Inferior parietal cortex (tissue), 1 donor: Measurements from ENCODE around the gene PRKAR2B.
"Not testable (repeated sequence)": the region's sequence is repeated elsewhere in the genome, so short reads cannot be mapped to it uniquely, and the experiment has no call there.

Experiments
- DNase-seq: peaks from one replicate; pipeline ENCODE4 v3.0.0-alpha.2; 2016; ENCODE audit errors: extremely low spot score

The PRKAR2B gene

DNA sequence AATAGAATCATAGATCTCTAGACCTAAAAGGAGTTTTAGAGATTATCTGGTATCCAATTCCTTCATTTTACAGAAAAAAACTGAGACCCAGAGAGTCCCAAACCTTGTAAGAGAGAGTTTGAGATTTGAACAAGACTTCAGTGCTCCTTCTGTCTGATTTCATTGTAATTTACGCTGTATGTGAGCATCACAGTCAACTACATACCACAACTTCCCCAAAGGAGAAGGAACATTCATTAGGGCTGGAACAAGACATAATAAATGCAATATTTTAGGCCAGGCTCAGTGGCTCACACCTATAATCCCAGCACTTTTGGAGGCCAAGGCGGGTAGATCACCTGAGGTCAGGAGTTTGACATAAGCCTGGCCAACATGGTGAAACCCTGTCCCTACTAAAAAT, 17.3 kb upstream of the PRKAR2B start:
- DNase-seq = no peak

DNA sequence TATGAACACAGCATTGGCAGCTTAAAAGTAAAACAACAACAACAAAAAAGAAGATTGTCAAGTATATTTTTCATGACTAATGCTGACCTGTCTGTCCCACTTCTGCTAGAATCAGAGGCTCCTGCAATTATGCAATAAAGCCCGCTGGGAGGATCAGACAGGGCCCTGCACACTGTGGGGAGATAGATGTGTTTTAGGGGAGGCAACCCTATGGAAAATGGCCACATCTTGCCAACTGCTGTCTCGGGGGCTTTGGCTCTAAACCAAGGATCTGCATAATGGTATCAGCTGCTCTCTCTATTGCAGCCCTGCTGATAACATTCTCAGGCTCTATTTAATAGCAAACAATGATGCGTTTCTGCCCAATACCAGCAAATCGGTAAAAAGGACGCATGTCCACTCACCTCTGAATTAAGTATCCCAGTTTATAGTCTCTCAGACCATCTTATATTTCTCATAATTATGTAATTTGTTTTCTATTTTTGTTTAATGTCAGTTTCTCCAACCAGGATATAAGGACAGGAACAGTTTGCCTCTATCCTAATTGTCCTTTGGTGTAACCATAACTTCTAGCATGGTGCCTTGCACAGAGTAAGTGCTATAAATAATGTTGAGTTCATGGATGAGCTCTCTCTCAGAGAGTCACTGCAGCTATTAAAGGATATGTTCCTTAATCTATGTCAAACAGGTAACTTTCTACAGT, 15.3 kb upstream of the PRKAR2B start:
- DNase-seq = no peak

DNA sequence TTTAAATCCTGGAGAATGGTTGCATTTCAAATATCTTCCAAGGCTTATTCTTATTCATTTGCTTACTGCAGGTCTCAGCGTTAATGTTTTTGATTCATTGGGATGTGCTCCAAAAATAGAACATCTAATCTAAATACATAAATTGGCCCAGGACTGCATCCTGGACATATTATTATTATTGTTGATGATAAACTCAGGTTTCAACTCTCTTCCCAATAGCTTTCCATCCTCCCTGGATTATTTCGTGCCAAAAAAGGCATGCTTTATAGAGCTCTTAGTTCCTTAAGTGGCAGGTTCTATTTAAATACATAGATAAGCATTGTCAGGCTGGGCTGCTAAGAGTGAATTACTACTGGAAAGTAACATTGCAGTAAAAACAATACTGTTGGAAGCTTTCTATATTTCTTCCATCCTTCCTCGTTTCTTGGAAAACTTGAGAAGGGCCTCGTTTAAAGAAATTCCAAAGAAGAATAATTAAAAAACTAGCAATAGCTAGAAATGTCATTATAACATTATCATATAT, 14.7 kb upstream of the PRKAR2B start:
- no peak for DNase-seq

DNA sequence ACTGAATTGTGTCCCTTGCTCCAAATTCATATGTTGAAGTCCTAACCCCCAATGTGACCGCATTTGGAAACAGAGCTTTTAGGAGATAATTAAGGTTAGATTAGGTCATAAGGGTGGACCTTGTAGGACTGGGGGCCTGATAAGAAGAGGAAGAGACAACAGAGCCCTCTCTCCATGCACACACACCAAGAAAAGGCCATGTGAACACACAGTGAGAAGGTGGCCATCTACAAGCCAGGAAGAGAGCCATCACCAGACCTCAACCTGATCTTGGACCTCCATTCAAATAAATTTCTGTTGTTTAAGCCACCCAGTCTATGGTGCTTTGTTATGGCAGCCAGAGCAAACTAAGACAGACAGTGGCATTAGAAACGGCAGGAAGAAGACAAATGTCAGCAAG, 12.5 kb upstream of the PRKAR2B start:
- no peak for DNase-seq

DNA sequence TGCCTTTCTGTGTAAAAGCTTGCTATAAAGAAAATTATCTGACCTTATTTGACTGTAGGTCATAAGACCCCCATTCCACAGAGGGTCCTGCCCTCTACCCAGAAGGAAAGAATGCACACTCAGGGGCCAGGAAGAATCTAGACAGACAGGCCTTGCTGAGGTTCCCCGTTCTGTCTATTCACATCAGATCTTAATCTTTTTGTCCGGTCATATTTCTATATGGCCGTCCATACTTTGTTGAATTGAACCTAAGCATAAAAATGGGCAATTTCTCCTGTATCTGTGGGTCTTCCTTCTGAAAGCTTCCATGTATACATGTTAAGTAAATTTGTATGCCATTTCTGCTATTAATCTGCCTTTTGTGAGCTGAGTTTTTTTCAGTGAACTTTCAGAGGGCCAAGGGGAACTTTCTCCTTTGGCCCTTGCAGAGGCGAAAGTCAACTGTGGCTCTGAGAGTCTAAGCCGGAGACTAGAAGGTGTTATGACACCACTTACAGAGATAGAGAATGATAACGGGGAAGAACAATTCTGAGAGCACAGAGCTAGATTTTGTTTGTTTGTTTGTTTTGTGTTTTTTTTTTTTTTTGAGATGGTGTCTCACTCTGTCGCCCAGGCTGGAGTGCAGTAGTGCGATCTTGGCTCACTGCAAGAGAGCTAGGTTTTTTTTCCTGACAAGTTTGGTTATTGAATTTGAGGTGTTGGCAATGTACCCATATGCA, 11.6 kb upstream of the PRKAR2B start:
- no peak for DNase-seq

DNA sequence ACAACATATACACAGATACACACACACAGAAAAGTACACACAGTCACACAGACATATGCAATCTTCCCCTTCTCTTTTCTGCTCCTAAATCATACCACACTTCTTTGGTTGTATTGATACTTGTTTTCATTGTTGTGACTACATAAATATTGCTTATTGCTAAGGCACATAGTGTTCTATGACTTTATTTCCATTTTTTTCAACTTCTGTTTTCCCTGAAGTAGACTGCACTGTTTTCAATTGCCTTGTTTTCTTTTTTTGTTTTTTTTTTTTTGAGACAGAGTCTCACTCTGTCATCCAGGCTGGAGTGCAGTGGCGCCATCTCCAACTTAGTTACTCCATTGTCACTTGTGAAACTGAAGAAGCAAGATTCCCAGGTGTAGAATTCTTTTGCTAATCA, 10.0 kb upstream of the PRKAR2B start:
- DNase-seq = no peak

DNA sequence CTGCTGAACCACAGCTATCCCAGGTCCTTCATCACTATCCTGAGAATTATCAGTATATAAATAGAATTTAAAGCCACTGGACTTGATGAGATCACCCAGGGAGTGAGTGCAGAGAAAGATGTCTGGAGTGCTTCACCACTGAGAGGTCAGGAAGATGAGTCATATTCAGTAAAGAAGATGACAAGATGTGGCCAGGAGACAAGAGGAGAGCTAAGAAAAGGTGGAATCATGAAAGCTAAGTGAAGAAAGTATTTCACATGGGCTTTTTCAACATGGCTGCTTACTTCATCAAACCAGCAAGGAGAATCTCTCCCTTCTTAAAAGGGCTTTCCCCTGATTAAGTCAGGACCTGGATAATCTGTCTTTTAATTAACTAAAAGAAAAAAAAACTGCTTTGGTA, 9.1 kb upstream of the PRKAR2B start:
- no peak for DNase-seq

DNA sequence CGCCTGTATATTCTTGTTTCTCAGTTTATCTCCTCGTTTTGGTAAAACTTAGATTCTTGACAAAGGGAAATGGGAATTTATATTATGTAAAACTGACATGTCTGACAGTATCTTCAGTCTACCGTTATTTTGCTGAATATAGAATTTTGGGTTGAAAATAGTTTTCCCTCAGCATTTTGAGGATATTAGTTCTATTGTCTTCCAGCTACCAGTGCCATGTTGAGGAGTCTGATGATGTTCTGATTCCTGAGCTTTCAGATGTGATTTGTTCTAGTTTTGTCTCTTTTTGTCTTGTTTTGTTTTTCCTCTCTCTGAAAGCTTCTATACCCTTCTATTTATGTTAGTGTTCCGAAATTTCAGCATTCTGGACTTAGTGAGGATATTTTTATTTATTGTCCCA, 8.0 kb upstream of the PRKAR2B start:
- no peak for DNase-seq

DNA sequence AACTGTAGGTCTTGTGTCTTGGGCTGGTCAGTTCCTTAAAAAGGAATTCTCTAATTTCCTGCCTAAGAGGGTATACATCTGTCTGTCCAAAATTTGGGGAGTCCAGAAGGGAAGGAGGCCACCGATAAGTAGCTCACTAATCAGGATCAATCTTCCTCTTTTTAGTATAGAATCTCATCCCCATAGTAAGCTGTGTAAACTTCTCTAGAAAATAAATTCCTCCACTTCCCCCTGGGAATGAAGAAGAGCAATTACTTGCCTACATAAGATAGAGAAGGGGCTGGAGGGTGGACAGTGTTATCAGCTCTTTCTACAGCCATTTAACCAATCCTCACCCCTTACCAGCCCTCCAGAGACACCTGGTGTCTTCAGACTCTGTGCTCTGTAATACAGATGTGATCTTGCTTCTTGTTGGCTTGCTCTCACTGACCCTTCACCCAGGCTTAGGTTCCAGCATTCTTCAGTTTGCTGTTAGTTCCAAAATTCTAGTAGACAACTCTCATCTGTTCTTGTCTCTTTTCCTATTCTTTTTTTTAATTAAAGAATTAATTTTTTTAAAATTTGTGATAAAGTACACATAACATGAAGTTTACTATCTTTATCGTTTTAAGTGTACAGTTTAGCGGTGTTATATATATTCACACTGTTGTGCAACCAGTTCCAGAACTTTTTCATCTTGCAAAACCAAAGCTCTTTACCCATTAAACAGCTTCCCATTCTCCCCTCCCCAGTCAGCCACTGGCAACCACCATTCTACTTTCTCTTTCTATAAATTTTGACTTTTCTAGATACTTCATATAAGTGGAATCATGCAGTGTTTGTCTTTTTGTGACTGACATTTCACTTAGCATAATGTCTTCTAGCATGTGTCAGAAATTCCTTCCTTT, 6.5 kb upstream of the PRKAR2B start:
- DNase-seq = no peak

DNA sequence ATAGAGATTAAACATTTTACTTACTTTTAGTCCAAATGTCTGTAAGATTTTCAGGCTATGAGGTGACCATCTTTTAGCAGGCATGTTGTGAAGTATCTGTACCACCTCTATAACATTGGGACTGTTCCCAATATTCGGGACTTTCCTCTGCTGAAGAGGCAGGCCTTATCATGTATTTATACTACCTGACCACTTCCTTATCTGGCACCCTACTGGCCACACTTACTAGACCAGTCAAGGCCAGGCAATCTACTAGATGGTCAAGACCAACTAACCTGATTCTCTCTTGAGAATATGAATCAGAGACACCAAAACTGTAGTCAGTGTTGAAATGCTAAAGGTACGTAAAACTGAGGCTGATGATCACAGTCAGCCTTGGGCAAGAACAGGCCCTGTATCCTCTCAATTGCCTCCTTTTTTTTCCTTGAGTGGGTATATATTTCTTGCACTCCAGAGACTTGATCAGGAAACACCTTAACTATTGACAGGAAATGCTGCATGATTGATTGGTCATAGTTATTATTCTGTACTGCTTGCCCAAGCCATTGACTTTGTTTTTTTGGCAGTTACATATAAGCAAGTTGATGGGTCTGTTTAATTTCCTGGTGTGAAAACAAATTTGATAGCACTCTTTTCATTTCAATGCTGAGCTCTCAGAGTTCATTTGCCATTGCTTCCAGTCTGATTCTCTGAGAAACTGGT, 5.2 kb upstream of the PRKAR2B start:
- DNase-seq = no peak

DNA sequence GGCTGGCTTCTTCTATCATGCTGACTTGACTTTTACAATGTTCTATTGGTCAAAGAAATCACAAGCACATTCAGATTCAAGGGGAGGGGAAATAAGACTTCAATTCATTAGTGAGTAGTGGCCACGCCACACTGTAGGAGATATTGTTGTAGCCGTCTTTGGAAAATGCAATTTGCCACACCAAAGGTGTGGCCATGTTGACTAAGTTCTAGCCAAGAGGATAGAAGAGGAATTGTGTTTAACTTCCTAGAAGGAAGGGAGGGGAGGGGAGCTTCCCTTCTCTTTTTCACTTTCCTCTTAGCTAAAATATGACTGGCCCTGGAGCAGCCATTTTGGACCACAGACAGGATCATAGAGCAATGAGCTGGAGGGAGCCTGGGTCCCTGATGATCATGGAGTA, 3.4 kb upstream of the PRKAR2B start:
- no peak for DNase-seq

DNA sequence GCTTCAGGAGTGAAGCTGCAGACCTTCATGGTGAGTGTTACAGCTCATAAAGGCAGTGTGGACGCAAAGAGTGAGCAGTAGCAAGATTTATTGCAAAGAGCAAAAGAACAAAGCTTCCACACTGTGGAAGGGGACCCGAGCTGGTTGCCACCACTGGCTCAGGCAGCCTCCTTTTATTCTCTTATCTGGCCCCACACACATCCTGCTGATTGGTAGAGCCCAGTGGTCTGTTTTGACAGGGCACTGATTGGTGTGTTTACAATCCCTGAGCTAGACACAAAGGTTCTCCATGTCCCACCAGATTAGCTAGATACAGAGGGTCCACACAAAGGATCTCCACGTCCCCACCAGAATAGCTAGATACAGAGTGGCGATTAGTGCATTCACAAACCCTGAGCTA, 2.7 kb upstream of the PRKAR2B start:
- not testable (repeated sequence) for DNase-seq

DNA sequence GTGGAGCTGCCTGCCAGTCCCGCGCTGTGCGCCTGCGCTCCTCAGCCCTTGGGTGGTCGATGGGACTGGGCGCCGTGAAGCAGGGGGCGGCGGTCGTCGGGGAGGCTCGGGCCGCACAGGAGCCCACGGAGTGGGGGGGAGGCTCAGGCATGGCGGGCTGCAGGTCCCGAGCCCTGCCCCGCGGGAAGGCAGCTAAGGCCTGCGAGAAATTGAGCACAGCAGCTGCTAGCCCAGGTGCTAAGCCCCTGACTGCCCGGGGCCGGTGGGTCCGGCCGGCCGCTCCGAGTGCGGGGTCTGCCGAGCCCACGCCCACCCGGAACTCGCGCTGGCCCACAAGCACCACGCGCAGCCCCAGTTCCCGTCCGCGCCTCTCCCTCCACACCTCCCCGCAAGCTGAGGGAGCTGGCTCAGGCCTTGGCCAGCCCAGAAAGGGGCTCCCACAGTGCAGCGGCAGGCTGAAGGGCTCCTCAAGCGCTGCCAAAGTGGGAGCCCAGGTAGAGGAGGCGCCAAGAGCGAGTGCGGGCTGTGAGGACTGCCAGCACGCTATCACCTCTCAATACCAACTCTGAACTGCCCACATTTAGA, 2.1 kb upstream of the PRKAR2B start:
- not testable (repeated sequence) for DNase-seq

DNA sequence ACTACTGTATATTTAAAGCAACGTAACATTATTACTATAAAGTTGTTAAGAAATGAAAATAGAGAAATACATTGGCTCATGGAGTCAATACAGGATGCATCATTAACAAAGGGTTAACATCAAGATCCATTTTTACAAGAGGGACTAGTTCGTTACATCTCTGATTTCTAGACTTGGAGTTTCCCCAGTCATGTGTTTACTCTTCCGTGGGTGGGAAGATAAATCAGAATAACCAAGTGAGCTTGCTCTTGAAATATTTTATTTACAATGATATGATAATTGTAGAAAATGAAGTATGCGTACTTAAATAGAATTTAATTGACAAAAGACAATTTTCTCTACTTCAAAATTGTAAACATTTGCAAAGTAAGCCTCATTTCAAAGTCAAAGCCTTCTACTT, 1.0 kb upstream of the PRKAR2B start:
- DNase-seq = no peak

DNA sequence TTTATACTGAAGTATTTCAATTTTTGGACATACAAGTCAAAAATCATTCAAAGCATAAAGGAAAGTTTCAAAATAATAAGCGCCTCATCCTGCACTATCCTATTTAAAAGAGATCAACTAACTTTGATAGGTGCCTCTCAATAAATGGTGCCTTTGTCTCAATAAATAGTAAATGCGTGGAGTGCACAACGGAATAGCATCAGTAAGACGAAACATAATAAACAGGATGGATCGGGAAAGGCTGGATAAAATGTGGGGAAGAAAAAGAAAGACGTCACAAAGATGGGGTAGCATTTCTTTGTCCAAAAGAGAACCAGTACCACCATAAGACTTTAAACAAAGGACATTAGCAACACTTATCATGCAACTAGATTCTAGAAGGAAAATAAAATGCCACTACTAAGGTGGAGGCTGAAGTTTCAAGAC, 571 bp upstream of the PRKAR2B start:
- DNase-seq = peak; percentile 49

DNA sequence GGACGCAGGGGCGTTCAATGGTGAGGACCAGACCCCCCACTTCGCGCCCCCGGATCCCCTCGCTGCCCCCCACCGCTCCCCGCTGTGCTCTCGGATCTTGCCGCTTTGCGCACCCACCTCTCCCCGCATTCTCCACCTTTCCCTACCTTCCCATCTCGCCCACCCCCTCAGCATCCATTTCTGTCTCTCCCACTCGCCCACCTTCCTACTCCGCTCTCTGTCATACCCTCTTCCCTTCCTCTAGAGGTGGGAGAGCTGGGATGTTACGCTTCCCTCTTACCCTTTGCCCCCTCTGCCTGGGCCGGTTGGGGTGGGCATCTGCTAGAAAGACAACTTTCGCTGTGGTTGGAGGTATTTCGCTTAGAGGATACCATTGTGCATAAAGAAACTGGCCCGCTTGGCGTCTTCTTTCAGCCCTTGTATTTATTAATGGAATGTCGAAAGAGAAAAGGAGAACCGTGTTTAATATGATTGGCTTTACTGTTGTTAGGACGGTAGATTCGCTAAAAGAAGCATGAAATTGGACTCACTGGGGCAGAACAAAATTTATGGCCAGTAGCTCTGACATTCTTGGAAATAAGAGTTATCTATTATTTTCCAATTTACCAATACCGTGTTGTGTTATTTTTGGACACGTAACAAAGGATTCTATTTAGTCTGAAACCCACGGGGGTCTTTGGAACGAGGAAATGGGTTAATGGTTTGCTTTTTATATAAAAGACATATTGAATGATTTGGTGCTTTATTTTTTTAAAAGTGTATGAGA, 873 bp downstream of the PRKAR2B start:
- DNase-seq = no peak

DNA sequence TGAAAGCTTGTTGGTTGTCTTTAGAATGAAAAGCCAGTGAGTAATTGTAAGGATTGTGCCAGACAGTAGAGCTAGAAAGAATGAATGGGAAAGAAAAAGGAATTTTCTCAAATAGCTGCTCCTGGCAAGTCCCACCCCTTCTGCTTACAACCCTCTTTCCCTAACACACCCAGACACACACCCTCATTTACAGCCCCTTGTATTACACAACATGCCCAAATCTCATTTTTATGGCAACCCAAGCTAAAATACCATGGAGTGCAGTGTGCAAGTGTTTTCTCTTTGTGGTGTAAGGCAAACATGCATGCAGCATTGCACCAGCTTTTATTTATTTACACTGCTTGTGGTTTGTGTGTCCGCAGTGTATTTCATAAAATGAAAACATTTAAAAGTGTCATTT, 1.5 kb downstream of the PRKAR2B start:
- DNase-seq = no peak

DNA sequence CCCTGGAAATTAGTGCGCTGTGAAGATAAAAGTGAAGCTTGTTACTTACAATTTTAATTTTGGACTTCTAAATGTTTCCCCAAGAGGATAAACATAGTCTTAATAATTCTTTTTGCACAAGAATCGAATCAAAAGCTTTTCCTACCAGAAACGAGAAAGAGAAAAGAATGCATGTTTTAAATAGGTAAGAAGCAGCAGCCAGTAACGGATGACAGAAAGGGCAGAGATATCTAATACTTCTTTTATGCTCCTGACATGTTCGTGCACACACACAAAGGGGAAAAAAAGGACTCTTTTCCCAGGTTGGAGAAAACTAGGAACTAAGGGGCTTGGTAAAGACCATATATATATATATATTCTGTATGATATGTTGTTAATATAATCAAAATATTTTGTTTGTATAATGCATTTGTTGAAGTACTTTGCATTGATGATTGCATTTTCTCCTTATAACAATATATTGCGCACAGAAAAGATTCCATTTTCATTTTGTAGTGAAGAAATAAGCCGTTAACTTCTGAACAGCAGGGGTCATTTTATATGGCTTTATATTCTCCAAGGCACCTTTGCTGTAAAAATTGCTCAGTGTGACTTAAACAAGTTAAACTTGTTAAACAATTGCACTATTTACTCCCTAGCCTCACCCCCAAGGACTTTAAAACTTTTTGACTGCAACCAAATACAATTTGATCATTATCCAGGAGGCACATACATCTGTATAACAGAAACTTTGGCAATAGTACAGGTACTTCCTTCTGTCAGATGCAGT, 2.2 kb downstream of the PRKAR2B start:
- DNase-seq = no peak

DNA sequence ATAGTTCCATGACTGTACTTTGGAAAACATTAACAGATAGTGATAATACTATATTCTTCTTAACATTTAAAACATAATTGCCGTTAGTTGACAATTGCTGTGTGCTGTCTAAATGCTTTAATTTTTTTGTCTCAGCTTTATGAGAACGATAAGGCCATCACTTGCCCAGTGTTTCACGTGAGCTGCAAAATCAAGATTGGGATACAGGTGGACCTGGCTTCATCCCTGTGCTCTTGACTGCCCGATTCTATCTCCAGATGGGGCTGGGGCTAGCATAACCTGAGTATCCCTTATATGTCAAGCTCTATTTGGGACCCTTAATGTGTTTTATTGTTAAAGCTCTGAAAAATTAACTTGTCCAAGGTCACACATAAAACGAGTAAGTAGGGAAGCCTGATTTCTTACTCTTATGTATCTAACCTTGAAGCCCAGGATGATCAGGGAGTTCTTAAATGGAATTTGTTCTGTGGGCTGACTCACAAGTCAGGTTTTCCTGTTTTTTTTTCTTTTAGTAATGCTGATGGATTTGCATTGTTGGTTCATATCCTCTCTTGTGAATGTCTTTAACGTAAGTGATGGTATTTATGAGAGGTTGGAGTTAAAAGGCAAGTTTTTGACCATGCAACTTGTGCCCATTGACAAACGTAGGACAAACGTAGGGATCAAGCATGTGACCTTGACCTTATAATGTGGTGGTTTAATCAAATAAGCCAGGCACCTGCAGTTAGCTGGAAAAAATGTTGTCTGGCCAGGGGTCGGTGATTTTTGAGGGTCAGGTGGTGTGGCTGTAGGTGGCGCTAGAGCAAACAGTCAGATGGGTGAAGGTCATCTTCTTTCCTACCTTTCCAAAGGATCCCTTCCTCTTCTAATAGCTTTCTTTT, 3.6 kb downstream of the PRKAR2B start:
- no peak for DNase-seq
